HG02973 (cell line): ENCODE data around the gene CIB1.
"Not testable (repeated sequence)": the region's sequence is repeated elsewhere in the genome, so short reads cannot be mapped to it uniquely, and the experiment has no call there.

ENCODE experiments used
- ATAC-seq: cut with Tn5 transposase; IDR thresholded peaks from one replicate; pipeline ENCODE4 v1.9.1; 2021; ENCODE audit warnings: moderate library complexity; ENCODE audit not compliant: unreplicated experiment

The CIB1 gene

GRCh38 chr15:90201130-90201943 is 32.4 kb downstream of the CIB1 start, which contains the start of gene SEMA4B:
TSS of gene SEMA4B (plus strand) at chr15:90201330. CDS start at chr15:90201579, 249 bp downstream.
- ATAC-seq, result peak; percentile 76

GRCh38 chr15:90200534-90201129 is 33.1 kb downstream of the CIB1 start:
- ATAC-seq, result no peak

GRCh38 chr15:90194655-90195054 is 39.1 kb downstream of the CIB1 start:
- ATAC-seq, result no peak

- ATAC-seq, result no peak
Measured at GRCh38 chr15:90192961-90193786, 40.6 kb downstream of the CIB1 start.

- ATAC-seq, result peak; percentile 56
Measured at GRCh38 chr15:90191794-90192509, 41.8 kb downstream of the CIB1 start.

- no peak for ATAC-seq
Measured at GRCh38 chr15:90191344-90191687, 42.4 kb downstream of the CIB1 start.

- ATAC-seq, result no peak
Measured at GRCh38 chr15:90190606-90191343, 43.0 kb downstream of the CIB1 start.

GRCh38 chr15:90189781-90190467 is 43.8 kb downstream of the CIB1 start:
- ATAC-seq, result no peak

GRCh38 chr15:90188914-90189748 is 44.6 kb downstream of the CIB1 start:
- no peak for ATAC-seq

GRCh38 chr15:90188065-90188464 is 45.7 kb downstream of the CIB1 start:
- not testable (repeated sequence) for ATAC-seq

GRCh38 chr15:90187257-90187868 is 46.4 kb downstream of the CIB1 start:
- ATAC-seq, result no peak

- ATAC-seq, result peak; percentile 65
Measured at GRCh38 chr15:90184786-90185704, 48.7 kb downstream of the CIB1 start.

- ATAC-seq, result peak; percentile 52
Measured at GRCh38 chr15:90184119-90184785, 49.5 kb downstream of the CIB1 start.

GRCh38 chr15:90181776-90182175 is 52.0 kb downstream of the CIB1 start:
- no peak for ATAC-seq
